Mucosa of stomach (tissue), 1 donor: ENCODE results near the gene AKT2.

Source experiments
- H3K27me3 ChIP-seq: one replicate; pipeline ENCODE4 v1.7.0; 2013; ENCODE audit warnings: mild to moderate bottlenecking, low read length; ENCODE audit not compliant: control insufficient read depth, insufficient read depth
- H3K36me3 ChIP-seq: one replicate; pipeline ENCODE4 v1.7.0; 2013; ENCODE audit warnings: low read length; ENCODE audit not compliant: control insufficient read depth, insufficient read depth
- H3K4me1 ChIP-seq: one replicate; pipeline ENCODE4 v1.7.0; 2013; ENCODE audit warnings: mild to moderate bottlenecking, low read length; ENCODE audit not compliant: control insufficient read depth, insufficient read depth
- H3K4me3 ChIP-seq: one replicate; pipeline ENCODE4 v1.7.0; 2013; ENCODE audit warnings: low read length
- H3K9ac ChIP-seq: one replicate; pipeline ENCODE4 v1.7.0; 2013; ENCODE audit warnings: mild to moderate bottlenecking, low read length, moderate library complexity
- H3K9me3 ChIP-seq: one replicate; pipeline ENCODE4 v1.7.0; 2013; ENCODE audit warnings: mild to moderate bottlenecking, low read length, moderate library complexity; ENCODE audit not compliant: control insufficient read depth
- donor health status: Pancreatic carcinoma.

AKT2 gene

DNA sequence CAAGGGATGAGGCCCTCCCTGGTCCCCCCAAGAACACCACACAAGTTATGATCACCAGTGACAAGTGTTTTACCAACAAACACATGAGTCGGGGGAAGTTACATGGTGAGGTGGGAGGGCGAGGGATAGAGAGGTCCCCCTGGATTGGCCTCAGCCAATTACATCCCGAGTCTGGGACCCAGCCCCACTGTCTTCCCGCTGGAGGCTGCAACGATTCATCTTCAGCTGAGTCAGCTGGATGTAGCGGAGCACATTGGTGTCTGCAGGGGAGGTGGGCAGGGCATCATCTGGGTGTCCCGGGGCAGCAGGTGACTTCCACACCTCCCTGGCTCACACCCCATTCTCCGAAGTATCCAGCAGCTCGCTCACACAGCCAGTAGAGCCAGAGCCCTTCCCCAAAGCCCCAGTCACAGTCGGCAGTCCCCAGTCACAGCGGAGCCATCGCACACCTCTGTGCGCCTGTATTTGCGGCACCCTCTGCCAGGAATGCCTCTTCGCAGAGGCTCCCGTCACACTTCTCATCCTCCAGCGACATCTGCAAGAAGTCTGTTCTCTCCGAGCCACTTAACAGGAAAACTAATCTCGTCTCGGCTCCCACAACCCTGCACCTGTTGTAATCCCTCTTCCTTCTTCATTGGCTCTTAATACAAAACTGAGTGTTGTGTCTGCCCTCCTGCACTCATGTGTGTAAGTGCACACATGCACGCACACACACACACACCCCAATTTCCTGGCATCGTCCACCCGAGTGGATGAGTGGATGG is 69.0 kb downstream of the AKT2 start:
- Histone ChIP-seq H3K27me3 (peaks cover 35% of the 10 kb centered on the region), H3K9ac (no peak overlapping the region), H3K4me3 (no peak overlapping the region)

DNA sequence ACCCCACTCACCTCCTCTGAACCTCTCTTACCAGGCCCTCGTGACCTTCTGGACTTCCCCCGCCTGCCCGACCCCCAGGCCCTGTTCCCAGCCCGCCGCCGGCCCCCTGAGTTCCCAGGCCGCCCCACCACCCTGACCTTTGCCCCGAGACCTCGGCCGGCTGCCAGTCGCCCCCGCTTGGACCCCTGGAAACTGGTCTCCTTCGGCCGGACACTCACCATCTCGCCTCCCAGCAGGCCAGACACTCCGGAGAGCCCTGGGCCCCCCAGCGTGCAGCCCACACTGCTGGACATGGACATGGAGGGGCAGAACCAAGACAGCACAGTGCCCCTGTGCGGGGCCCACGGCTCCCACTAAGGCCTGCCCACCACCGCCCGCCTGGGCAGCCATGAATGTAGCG is 70.2 kb downstream of the AKT2 start:
- no peak overlapping the region for H3K9ac ChIP-seq
- no peaks in the 10 kb centered on the region for H3K9me3 ChIP-seq
- H3K4me1 ChIP-seq = peaks cover 14% of the 10 kb centered on the region
- no peak overlapping the region for H3K4me3 ChIP-seq
- H3K27me3 ChIP-seq = peaks cover 35% of the 10 kb centered on the region
- H3K36me3 ChIP-seq = no peaks in the 10 kb centered on the region

More for the DNA sequence above, 69.0 kb downstream of the AKT2 start:
- no peaks in the 10 kb centered on the region for H3K36me3 ChIP-seq
- no peaks in the 10 kb centered on the region for H3K9me3 ChIP-seq
- peaks cover 14% of the 10 kb centered on the region for H3K4me1 ChIP-seq

DNA sequence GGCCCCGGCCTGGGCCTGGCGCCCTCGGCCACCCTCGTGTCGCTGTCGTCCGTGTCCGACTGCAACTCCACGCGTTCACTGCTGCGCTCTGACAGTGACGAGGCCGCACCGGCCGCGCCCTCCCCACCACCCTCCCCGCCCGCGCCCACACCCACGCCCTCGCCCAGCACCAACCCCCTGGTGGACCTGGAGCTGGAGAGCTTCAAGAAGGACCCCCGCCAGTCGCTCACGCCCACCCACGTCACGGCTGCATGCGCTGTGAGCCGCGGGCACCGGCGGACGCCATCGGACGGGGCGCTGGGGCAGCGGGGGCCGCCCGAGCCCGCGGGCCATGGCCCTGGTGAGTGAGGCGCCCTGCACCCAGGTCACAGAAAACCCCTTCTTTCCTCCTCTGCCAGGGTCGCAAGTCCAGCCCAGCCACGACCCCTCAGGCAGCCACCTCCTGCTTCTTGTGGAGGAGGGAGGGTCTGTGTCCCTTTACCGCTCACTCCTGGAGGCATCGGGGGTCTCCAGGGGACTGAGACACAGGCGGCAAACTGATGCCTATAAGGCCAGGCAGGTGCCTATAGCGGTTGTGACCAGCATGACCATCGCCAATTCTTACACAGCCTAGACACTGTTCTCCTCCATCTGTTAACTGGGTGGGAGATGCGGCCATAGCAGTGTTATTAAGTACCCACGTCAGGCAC is 71.1 kb downstream of the AKT2 start:
- Histone ChIP-seq H3K27me3 (peaks cover 30% of the 10 kb centered on the region), H3K9me3 (no peaks in the 10 kb centered on the region), H3K9ac (no peak overlapping the region), H3K4me3 (no peak overlapping the region), H3K4me1 (peaks cover 8% of the 10 kb centered on the region), H3K36me3 (no peaks in the 10 kb centered on the region)

DNA sequence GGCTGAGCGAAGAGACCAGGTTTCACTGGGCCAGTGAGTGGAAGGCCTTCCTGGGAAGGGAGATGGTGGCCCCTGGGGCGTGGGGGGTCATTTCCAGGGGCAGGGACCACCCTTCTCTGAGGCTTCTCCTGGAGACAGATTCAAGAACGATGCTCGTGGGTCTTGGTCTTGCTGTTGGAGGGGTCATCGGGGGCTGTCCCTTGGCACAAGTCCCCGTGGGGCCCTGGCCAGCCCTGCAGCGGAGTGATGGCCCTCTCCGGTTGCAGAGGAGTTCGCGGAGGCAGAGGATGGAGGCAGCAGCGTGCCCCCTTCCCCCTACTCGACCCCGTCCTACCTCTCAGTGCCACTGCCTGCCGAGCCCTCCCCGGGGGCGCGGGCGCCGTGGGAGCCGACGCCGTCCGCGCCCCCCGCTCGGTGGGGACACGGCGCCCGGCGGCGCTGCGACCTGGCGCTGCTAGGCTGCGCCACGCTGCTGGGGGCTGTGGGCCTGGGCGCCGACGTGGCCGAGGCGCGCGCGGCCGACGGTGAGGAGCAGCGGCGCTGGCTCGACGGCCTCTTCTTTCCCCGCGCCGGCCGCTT is 71.8 kb downstream of the AKT2 start:
- H3K9me3 ChIP-seq = no peaks in the 10 kb centered on the region
- H3K9ac ChIP-seq = no peak overlapping the region
- peaks cover 8% of the 10 kb centered on the region for H3K4me1 ChIP-seq

DNA sequence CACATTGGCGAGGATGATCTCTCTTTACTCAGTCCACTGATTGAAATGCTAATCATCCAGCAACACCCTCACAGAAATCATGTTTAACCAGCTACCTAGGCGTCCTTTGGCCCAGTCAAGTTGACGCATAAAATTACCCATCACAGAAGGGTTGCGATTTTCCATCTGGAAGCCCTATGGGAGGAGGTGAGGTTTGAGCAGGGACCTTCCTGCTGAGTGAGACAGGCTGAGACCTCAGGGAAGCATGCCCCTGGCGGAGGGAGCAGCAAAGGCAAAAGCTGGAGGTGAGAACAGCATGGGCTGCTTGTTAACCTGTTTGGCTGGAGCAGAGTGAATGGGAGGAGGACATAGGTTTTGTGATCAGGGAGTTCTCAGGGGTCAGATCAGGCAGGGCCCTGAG is 74.3 kb downstream of the AKT2 start:
- Histone ChIP-seq H3K27me3 (peaks cover 2% of the 10 kb centered on the region), H3K36me3 (no peaks in the 10 kb centered on the region), H3K4me1 (no peaks in the 10 kb centered on the region), H3K9me3 (no peaks in the 10 kb centered on the region), H3K9ac (no peak overlapping the region), H3K4me3 (no peak overlapping the region)

More for the DNA sequence above, 71.8 kb downstream of the AKT2 start:
- Histone ChIP-seq H3K4me3 (no peak overlapping the region), H3K27me3 (peaks cover 26% of the 10 kb centered on the region), H3K36me3 (no peaks in the 10 kb centered on the region)

DNA sequence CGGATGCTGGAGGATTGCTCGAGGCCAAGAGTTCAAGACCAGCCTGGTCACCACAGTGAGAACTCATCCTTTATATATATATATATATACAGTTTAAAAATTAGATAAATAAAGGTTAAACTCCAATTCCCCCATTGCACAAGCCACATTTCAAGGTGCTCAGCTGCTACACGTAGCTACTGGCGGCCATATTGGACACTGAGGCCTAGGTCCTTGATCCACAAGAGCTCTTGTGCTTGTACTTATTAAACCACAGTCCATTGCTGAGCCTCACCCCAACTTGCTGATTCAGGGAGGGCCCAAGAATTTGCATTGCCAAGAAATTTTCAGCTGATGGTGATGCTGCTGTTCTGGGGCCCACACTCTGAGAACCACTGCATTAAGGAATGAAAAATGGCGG is 76.5 kb downstream of the AKT2 start:
- H3K9ac ChIP-seq = no peak overlapping the region
- H3K36me3 ChIP-seq = no peaks in the 10 kb centered on the region
- H3K4me3 ChIP-seq = no peak overlapping the region
- H3K27me3 ChIP-seq = no peaks in the 10 kb centered on the region
- H3K9me3 ChIP-seq = no peaks in the 10 kb centered on the region
- H3K4me1 ChIP-seq = no peaks in the 10 kb centered on the region

DNA sequence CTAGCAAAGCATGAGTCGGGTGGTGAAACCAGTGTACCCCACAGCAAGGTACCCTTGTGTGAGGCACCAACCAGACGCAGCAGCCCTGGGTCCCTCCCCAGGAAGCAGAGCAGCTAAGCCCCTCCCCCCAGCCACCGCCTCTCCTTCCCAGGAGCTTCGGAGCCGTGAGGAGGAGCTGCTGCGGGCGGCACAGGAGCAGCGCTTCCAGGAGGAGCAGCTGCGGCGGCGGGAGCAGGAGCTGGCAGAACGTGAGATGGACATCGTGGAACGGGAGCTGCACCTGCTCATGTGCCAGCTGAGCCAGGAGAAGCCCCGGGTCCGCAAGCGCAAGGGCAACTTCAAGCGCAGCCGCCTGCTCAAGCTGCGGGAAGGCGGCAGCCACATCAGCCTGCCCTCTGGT is 79.4 kb downstream of the AKT2 start:
- Histone ChIP-seq H3K4me1 (no peaks in the 10 kb centered on the region), H3K27me3 (no peaks in the 10 kb centered on the region), H3K4me3 (no peak overlapping the region), H3K36me3 (no peaks in the 10 kb centered on the region), H3K9ac (no peak overlapping the region), H3K9me3 (no peaks in the 10 kb centered on the region)

DNA sequence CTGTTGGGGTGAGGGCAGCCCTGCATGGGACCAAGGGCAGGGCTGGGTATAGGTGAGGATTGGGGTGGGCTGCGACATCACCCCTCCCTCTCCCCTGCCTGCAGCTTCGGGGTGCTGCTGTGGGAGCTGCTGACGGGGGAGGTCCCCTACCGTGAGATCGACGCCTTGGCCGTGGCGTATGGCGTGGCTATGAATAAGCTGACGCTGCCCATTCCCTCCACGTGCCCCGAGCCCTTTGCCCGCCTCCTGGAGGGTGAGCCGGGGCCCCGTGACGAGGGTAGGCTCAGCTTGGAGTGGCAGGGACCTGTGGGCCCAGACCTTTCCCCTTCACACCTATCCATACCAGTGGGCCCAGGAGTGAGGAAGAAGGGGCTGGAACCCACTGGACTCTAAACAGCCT is 80.8 kb downstream of the AKT2 start:
- no peaks in the 10 kb centered on the region for H3K9me3 ChIP-seq
- no peak overlapping the region for H3K4me3 ChIP-seq
- no peaks in the 10 kb centered on the region for H3K4me1 ChIP-seq
- H3K36me3 ChIP-seq = no peaks in the 10 kb centered on the region
- no peak overlapping the region for H3K9ac ChIP-seq
- no peaks in the 10 kb centered on the region for H3K27me3 ChIP-seq

DNA sequence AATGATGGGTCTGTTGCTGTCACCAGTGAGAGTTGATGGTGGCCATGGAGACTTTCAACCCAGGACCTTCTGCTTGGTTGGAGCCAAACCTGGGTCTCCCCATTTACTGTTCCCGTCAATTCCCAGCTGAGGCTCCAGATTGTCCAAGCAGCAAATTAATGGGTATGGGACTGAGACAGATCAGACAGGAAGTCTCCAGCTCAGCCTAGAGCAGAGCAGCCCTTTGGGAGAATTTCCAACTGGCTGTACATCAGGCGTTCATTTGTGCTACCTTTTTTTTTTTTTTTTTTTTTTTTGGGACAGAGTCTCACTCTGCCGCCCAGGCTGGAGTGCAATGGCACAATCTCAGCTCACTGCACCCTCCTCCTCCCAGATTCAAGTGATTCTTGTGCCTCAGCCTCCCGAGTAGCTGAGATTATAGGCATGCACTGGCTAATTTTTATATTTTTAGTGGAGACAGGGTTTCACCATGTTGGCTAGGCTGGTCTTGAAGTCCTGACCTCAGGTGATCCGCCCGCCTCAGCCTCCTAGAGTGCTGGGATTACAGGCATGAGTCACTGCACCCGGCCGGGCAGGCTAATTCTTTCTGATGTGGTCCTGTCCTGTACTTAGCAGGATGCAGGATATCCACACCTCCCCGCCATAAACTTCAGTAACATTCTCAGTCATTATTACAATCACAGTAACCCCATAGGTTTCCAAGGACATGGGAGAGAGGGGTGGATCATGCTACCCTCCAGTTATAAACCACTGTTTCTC is 84.6 kb downstream of the AKT2 start:
- no peaks in the 10 kb centered on the region for H3K27me3 ChIP-seq
- H3K36me3 ChIP-seq = no peaks in the 10 kb centered on the region
- no peaks in the 10 kb centered on the region for H3K4me1 ChIP-seq
- no peak overlapping the region for H3K4me3 ChIP-seq
- no peaks in the 10 kb centered on the region for H3K9me3 ChIP-seq
- no peak overlapping the region for H3K9ac ChIP-seq

DNA sequence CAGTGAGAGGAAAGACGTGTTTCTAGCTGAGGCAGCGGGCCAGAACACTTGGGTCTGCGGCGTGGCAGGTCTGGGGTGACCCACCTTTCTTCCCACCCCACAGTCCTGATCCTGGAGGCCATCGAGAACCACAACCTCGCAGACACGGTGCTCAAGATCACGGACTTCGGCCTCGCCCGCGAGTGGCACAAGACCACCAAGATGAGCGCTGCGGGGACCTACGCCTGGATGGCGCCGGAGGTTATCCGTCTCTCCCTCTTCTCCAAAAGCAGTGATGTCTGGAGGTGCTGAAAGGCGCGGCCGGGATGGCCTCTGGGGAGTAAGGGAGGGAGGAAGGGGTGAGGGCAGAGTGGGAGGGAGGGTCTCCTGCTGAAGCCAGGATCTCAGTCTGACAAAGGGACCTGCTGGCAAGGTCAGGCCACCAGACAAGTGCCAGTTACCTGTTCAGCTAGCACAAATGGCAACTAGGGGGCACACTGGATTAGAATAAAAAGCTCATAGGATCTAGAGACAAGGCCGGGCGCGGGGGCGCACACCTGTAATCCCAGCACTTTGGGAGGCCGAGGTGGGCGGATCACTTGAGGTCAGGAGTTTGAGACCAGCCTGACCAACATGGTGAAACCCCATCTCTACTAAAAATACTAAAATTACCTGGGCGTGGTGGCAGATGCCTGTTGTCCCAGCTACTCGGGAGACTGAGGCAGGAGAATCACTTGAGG is 86.7 kb downstream of the AKT2 start:
- Histone ChIP-seq H3K9me3 (no peaks in the 10 kb centered on the region), H3K36me3 (no peaks in the 10 kb centered on the region), H3K4me1 (no peaks in the 10 kb centered on the region), H3K4me3 (no peak overlapping the region), H3K9ac (no peak overlapping the region), H3K27me3 (no peaks in the 10 kb centered on the region)

DNA sequence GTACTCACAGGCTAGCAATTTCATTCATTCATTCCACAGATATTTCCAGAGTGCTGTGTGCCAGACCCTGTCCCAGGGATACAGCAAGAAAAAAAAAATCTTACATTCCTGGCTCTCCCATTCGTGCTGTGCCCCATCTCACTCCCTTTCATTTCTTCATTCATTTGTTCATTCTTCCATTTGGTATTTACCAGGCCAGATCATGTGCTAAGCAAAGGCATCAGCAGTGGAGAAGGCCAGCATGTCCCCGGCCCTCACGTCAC is 91.6 kb downstream of the AKT2 start:
- no peaks in the 10 kb centered on the region for H3K36me3 ChIP-seq
- no peaks in the 10 kb centered on the region for H3K27me3 ChIP-seq
- H3K9me3 ChIP-seq = no peaks in the 10 kb centered on the region
- no peak overlapping the region for H3K4me3 ChIP-seq
- H3K4me1 ChIP-seq = peaks cover 5% of the 10 kb centered on the region
- no peak overlapping the region for H3K9ac ChIP-seq
